Trophoblast cell (in vitro differentiated cells and primary cell): ENCODE data around the gene PTPRN2.

Source experiments
- DNase-seq, 2 donors: peaks; one replicate each; pipeline ENCODE4 v3.0.0-alpha.2; 2016
- H2AFZ ChIP-seq: 2 replicates; pipeline ENCODE4 v1.6.1; 2013; ENCODE audit warnings: low read length, moderate library complexity, mild to moderate bottlenecking; ENCODE audit not compliant: insufficient read depth, poor library complexity
- H2AK5ac ChIP-seq: 2 replicates; pipeline ENCODE4 v1.6.1; 2013; ENCODE audit warnings: mild to moderate bottlenecking, low read length
- H2BK120ac ChIP-seq: 2 replicates; pipeline ENCODE4 v1.6.1; 2013; ENCODE audit warnings: low read length, mild to moderate bottlenecking, moderate library complexity; ENCODE audit not compliant: insufficient read depth, poor library complexity
- H2BK12ac ChIP-seq: 2 replicates; pipeline ENCODE4 v1.6.1; 2013; ENCODE audit warnings: mild to moderate bottlenecking, low read length, moderate library complexity
- H2BK5ac ChIP-seq: 2 replicates; pipeline ENCODE4 v1.6.1; 2013; ENCODE audit warnings: low read length, low read depth, moderate library complexity, mild to moderate bottlenecking; ENCODE audit not compliant: poor library complexity
- H3K14ac ChIP-seq: 2 replicates; pipeline ENCODE4 v1.6.1; 2013; ENCODE audit warnings: mild to moderate bottlenecking, low read length
- H3K18ac ChIP-seq: 2 replicates; pipeline ENCODE4 v1.6.1; 2013; ENCODE audit warnings: mild to moderate bottlenecking, low read length
- H3K23ac ChIP-seq: 2 replicates; pipeline ENCODE4 v1.6.1; 2013; ENCODE audit warnings: low read length
- H3K27ac ChIP-seq: 2 replicates; pipeline ENCODE4 v1.5.1; 2013; ENCODE audit warnings: low read depth, mild to moderate bottlenecking, inconsistent platforms, low read length, moderate library complexity
- H3K27me3 ChIP-seq: 2 replicates; pipeline ENCODE4 v1.6.1; 2013; ENCODE audit warnings: inconsistent platforms, mild to moderate bottlenecking, low read length, moderate library complexity; ENCODE audit not compliant: insufficient read depth
- H3K36me3 ChIP-seq, 2 experiments: 1 replicate in 1 of 2; 2 replicates in 1 of 2; pipeline ENCODE4 v1.6.1; 2013; ENCODE audit warnings: low read length in 2 of 2, mild to moderate bottlenecking in 2 of 2, moderate library complexity in 1 of 2; ENCODE audit not compliant: insufficient read depth in 2 of 2, control insufficient read depth in 1 of 2
- H3K4ac ChIP-seq: 2 replicates; pipeline ENCODE4 v1.6.1; 2013; ENCODE audit warnings: low read depth, mild to moderate bottlenecking, low read length, moderate library complexity
- H3K4me1 ChIP-seq, 2 experiments: 1 replicate in 1 of 2; 2 replicates in 1 of 2; pipeline ENCODE4 v1.6.1; 2013; ENCODE audit warnings: low read length in 2 of 2, mild to moderate bottlenecking in 2 of 2, moderate library complexity in 1 of 2; ENCODE audit not compliant: insufficient read depth in 2 of 2, control insufficient read depth in 1 of 2
- H3K4me2 ChIP-seq: 2 replicates; pipeline ENCODE4 v1.6.1; 2013; ENCODE audit warnings: inconsistent platforms, mild to moderate bottlenecking, low read length, moderate library complexity
- H3K4me3 ChIP-seq: 2 replicates; pipeline ENCODE4 v1.5.1; 2013; ENCODE audit warnings: mild to moderate bottlenecking, low read depth, low read length, inconsistent platforms
- H3K79me1 ChIP-seq: one replicate; pipeline ENCODE4 v1.6.1; 2013; ENCODE audit warnings: low read length
- H3K79me2 ChIP-seq: 2 replicates; pipeline ENCODE4 v1.6.1; 2013; ENCODE audit warnings: low read length, mild to moderate bottlenecking; ENCODE audit not compliant: control insufficient read depth, insufficient read depth, poor library complexity
- H3K9ac ChIP-seq: 2 replicates; pipeline ENCODE4 v1.6.1; 2013; ENCODE audit warnings: mild to moderate bottlenecking, low read length
- H3K9me3 ChIP-seq: 2 replicates; pipeline ENCODE4 v1.6.1; 2013; ENCODE audit warnings: low read depth, mild to moderate bottlenecking, control low read depth, inconsistent platforms, low read length; ENCODE audit not compliant: insufficient read depth
- H4K12ac ChIP-seq: 2 replicates; pipeline ENCODE4 v1.6.1; 2013; ENCODE audit warnings: low read depth, mild to moderate bottlenecking, low read length, moderate library complexity
- H4K8ac ChIP-seq: 2 replicates; pipeline ENCODE4 v1.6.1; 2013; ENCODE audit warnings: low read depth, mild to moderate bottlenecking, low read length, moderate library complexity
- H4K91ac ChIP-seq: one replicate; pipeline ENCODE4 v1.6.1; 2013; ENCODE audit warnings: low read depth, mild to moderate bottlenecking, low read length, moderate library complexity
- WGBS: extraction: QIAGEN DNeasy Blood & Tissue Kit; methylation state at CpG from one replicate; pipeline ENCODE4 v1.1.7; 2013; ENCODE audit warnings: missing lambda C conversion rate; ENCODE audit not compliant: insufficient read length, insufficient coverage; ENCODE audit errors: extremely low coverage; 5-methylcytosine and 5-hydroxymethylcytosine counted together

PTPRN2 gene

GRCh38 chr7:158074896-158075632, 512.6 kb downstream of the PTPRN2 start:
- no peak for DNase-seq
- H4K12ac ChIP-seq, result no peak overlapping the region
- no peak overlapping the region for H2BK12ac ChIP-seq
- no peaks in the 10 kb centered on the region for H3K36me3 ChIP-seq
- no peak overlapping the region for H3K23ac ChIP-seq
- no peaks in the 10 kb centered on the region for H3K4me1 ChIP-seq
- H3K79me2 ChIP-seq, result no peaks in the 10 kb centered on the region
- no peak overlapping the region for H4K8ac ChIP-seq
- no peak overlapping the region for H3K14ac ChIP-seq
- H4K91ac ChIP-seq, result no peak overlapping the region
- H3K27me3 ChIP-seq, result no peaks in the 10 kb centered on the region
- no peak overlapping the region for H2AK5ac ChIP-seq
- peaks cover 45% of the 10 kb centered on the region for H3K9me3 ChIP-seq
- H3K18ac ChIP-seq, result no peak overlapping the region
- no peak overlapping the region for H3K4ac ChIP-seq
- H3K9ac ChIP-seq, result no peak overlapping the region
- H2BK120ac ChIP-seq, result no peak overlapping the region
- H3K4me3 ChIP-seq, result no peak overlapping the region
- no peak overlapping the region for H3K4me2 ChIP-seq
- WGBS, result no CpG with 5 or more reads among the region's 29 CpGs
- H3K27ac ChIP-seq, result no peak overlapping the region
- no peak overlapping the region for H2BK5ac ChIP-seq
- no peak overlapping the region for H2AFZ ChIP-seq
- H3K79me1 ChIP-seq, result no peaks in the 10 kb centered on the region

- no peaks in the 10 kb centered on the region for H3K79me1 ChIP-seq
- no peak overlapping the region for H3K4me2 ChIP-seq
- no peak overlapping the region for H2BK5ac ChIP-seq
- H3K79me2 ChIP-seq, result no peaks in the 10 kb centered on the region
- H2AFZ ChIP-seq, result no peak overlapping the region
- H3K18ac ChIP-seq, result no peak overlapping the region
- H2BK120ac ChIP-seq, result no peak overlapping the region
- no peak overlapping the region for H4K12ac ChIP-seq
- no peak overlapping the region for H3K14ac ChIP-seq
- H3K4me1 ChIP-seq, result no peaks in the 10 kb centered on the region
- H3K23ac ChIP-seq, result no peak overlapping the region
- H3K27ac ChIP-seq, result no peak overlapping the region
- H3K27me3 ChIP-seq, result no peaks in the 10 kb centered on the region
- H4K91ac ChIP-seq, result no peak overlapping the region
- H4K8ac ChIP-seq, result no peak overlapping the region
- no CpG with 5 or more reads among the region's 35 CpGs for WGBS
- H3K4me3 ChIP-seq, result no peak overlapping the region
- H2AK5ac ChIP-seq, result no peak overlapping the region
- no peaks in the 10 kb centered on the region for H3K36me3 ChIP-seq
- no peak overlapping the region for H2BK12ac ChIP-seq
- H3K9me3 ChIP-seq, result peaks cover 52% of the 10 kb centered on the region
- no peak for DNase-seq
- H3K4ac ChIP-seq, result no peak overlapping the region
- H3K9ac ChIP-seq, result no peak overlapping the region
Observed at GRCh38 chr7:158073845-158074840, 513.5 kb downstream of the PTPRN2 start.

- Histone ChIP-seq H3K9me3 (peaks cover 55% of the 10 kb centered on the region), H3K4me1 (no peaks in the 10 kb centered on the region), H3K4ac (no peak overlapping the region), H4K12ac (no peak overlapping the region), H2AK5ac (no peak overlapping the region), H3K79me2 (no peaks in the 10 kb centered on the region), H2BK12ac (no peak overlapping the region), H3K9ac (no peak overlapping the region), H2BK5ac (no peak overlapping the region), H2BK120ac (no peak overlapping the region), H3K4me3 (no peak overlapping the region), H3K36me3 (no peaks in the 10 kb centered on the region), H2AFZ (no peak overlapping the region), H3K4me2 (no peak overlapping the region), H3K23ac (no peak overlapping the region), H3K18ac (no peak overlapping the region), H4K91ac (no peak overlapping the region), H3K14ac (no peak overlapping the region), H3K27ac (no peak overlapping the region), H3K79me1 (no peaks in the 10 kb centered on the region), H3K27me3 (no peaks in the 10 kb centered on the region), H4K8ac (no peak overlapping the region)
- DNase-seq, result no peak
- WGBS, result no CpG with 5 or more reads among the region's 18 CpGs
Observed at GRCh38 chr7:158072991-158073730, 514.5 kb downstream of the PTPRN2 start.

GRCh38 chr7:158070222-158070920, 517.3 kb downstream of the PTPRN2 start:
- Histone ChIP-seq H3K27ac (no peak overlapping the region), H3K4me1 (no peaks in the 10 kb centered on the region), H3K79me2 (no peaks in the 10 kb centered on the region), H3K18ac (no peak overlapping the region), H3K27me3 (no peaks in the 10 kb centered on the region), H3K4ac (no peak overlapping the region), H3K9ac (no peak overlapping the region), H3K79me1 (no peaks in the 10 kb centered on the region), H4K91ac (no peak overlapping the region), H3K23ac (no peak overlapping the region), H3K36me3 (no peaks in the 10 kb centered on the region), H2BK120ac (no peak overlapping the region), H3K4me2 (no peak overlapping the region), H3K4me3 (no peak overlapping the region), H2AK5ac (no peak overlapping the region), H2AFZ (no peak overlapping the region), H4K12ac (no peak overlapping the region), H4K8ac (no peak overlapping the region), H3K14ac (no peak overlapping the region), H2BK5ac (no peak overlapping the region), H3K9me3 (peaks cover 56% of the 10 kb centered on the region), H2BK12ac (no peak overlapping the region)
- DNase-seq, result no peak
- no CpG with 5 or more reads among the region's 21 CpGs for WGBS
